Measurements from ENCODE around the gene CPTP. TPM values are rescaled to one million over a fixed set of nuclear protein-coding genes. Genes with fewer than 3 reads are reported as not detected.
"Not testable (repeated sequence)": the region's sequence is repeated elsewhere in the genome, so short reads cannot be mapped to it uniquely, and the experiment has no call there.

The CPTP gene
- total RNA-seq, 3 donors from 2014 or later (not counting 1 experiment from before 2014, with no cell fraction given) = 8.0 to 14.6 (median 12.3) TPM

DNA sequence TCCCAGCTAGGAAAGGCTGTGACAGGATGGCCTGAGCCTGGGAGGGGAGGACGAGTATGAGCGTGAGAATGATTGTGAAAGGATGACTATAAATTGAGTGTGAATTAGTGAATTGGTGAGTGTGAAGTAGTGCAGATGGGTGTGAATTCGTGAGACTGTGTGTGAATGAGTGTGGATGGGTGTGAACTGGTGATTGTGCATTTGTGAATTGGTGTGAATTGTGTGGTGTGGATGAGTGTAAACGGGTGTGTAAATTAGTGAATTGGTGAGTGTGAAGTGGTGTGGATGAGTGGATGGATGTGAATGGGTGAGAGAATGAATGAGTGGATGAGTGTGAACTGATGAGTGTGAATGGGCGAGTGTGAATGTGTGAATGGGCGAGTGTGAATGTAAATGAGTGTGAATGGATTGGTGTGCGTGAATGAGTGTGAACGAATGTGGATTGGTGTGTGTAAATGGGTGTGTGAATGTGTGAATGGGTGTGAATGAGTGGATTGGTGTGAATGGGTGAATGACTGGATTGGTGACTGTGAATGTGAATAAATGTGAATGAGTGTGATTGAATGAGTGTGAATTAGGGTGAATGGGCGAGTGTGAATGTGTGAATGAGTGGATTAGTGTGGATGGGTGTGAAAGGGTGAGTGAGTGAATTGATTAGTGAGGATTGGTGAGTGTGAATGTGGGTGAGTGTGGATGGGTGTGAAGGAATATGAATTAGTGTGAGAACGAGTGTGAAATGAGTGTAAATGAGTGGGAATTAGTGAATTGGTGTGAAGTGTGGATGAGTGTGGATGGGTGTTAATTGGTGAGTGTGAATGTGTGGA is 41.5 kb downstream of the CPTP start:
- TF ChIP-seq, protein P1, sequence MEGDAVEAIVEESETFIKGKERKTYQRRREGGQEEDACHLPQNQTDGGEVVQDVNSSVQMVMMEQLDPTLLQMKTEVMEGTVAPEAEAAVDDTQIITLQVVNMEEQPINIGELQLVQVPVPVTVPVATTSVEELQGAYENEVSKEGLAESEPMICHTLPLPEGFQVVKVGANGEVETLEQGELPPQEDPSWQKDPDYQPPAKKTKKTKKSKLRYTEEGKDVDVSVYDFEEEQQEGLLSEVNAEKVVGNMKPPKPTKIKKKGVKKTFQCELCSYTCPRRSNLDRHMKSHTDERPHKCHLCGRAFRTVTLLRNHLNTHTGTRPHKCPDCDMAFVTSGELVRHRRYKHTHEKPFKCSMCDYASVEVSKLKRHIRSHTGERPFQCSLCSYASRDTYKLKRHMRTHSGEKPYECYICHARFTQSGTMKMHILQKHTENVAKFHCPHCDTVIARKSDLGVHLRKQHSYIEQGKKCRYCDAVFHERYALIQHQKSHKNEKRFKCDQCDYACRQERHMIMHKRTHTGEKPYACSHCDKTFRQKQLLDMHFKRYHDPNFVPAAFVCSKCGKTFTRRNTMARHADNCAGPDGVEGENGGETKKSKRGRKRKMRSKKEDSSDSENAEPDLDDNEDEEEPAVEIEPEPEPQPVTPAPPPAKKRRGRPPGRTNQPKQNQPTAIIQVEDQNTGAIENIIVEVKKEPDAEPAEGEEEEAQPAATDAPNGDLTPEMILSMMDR (IDR thresholded peaks at IDR 0.05) = no peak
- WGBS (ENCODE audit: insufficient coverage) = 76% methylated on average over 10 of the region's 10 CpGs

DNA sequence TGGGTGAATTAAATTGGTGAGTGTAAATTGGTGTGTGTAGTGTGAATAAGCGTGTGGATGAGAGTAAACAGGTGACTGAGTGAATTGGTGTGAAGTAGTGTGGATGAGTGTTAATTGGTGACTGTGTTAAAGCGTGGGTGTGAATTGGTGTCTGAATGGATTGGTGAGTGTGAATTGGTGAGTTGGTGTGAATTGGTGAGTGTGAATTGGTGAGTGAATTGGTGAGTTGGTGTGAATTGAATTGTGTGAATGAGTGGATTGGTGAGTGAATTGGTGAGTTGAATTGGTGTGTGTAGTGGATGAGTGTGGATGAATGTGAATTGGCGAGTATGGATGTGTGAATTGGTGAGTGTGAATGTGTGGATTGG is 42.1 kb downstream of the CPTP start:
- 83% methylated on average over 2 of the region's 3 CpGs for whole genome bisulfite sequencing (ENCODE audit: insufficient coverage)

More for the DNA sequence above, 41.5 kb downstream of the CPTP start:
- H3K4me3 ChIP-seq (ENCODE audit: low read length) = no peak overlapping the region
- no peak overlapping the region for H3K27ac Mint-ChIP-seq
- DNase-seq (no peak), ATAC-seq (no peak)
- intact Hi-C loops (cut with micrococcal nuclease) = no loop called here
- no peaks in the 10 kb centered on the region for H3K36me3 Mint-ChIP-seq
- peaks cover under 1 to 1% of the 10 kb centered on the region in 2 donors for H3K27me3 Mint-ChIP-seq (ENCODE audit: low read depth in 2 of 2)
- H3K4me1 Mint-ChIP-seq = peaks cover 0 to 2% of the 10 kb centered on the region in 2 donors
- no peaks in the 10 kb centered on the region for H3K36me3 ChIP-seq (ENCODE audit: control insufficient read depth, insufficient read depth, low read length)
- no peaks in the 10 kb centered on the region for H3K9me3 ChIP-seq (ENCODE audit: control insufficient read depth, insufficient read depth, low read length)
- no peaks in the 10 kb centered on the region for H3K9me3 Mint-ChIP-seq
- no peak overlapping the region for H3K4me3 Mint-ChIP-seq
- no peaks in the 10 kb centered on the region for H3K27me3 ChIP-seq (ENCODE audit: control insufficient read depth, insufficient read depth, low read length)
- H3K27ac ChIP-seq (ENCODE audit: low read length) = no peak overlapping the region
- peaks cover 7% of the 10 kb centered on the region for H3K4me1 ChIP-seq (ENCODE audit: control insufficient read depth, insufficient read depth, low read length)

DNA sequence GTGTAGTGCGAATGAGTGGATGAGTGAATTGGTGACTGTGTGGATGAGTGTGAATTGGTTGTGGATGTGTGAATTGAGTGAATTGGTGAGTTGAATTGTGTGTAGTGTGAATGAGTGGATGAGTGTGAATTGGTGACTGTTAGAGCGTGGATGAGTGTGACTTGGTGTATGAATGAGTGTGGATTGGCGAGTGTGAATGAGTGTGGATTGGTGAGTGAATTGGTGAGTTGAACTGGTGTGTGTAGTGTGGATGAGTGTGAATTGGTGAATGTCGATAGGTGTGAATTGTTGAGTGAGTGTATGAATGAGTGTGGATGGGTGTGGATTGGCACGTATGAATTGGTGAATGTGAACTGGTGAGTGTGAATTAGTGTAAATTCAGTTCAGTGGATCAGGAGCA is 42.7 kb downstream of the CPTP start:
- Histone ChIP-seq H3K36me3 (ENCODE audit: control insufficient read depth, insufficient read depth, low read length) (no peaks in the 10 kb centered on the region), H3K27ac (ENCODE audit: low read length) (no peak overlapping the region), H3K4me3 (ENCODE audit: low read length) (no peak overlapping the region), H3K9me3 (ENCODE audit: control insufficient read depth, insufficient read depth, low read length) (no peaks in the 10 kb centered on the region), H3K27me3 (ENCODE audit: control insufficient read depth, insufficient read depth, low read length) (no peaks in the 10 kb centered on the region), H3K4me1 (ENCODE audit: control insufficient read depth, insufficient read depth, low read length) (peaks cover 19% of the 10 kb centered on the region)
- no peak overlapping the region for H3K4me3 Mint-ChIP-seq
- intact Hi-C loops (cut with micrococcal nuclease) = no loop called here
- DNase-seq (no peak), ATAC-seq (no peak)
- H3K27me3 Mint-ChIP-seq (ENCODE audit: low read depth in 2 of 2) = no peaks in the 10 kb centered on the region
- H3K9me3 Mint-ChIP-seq = no peaks in the 10 kb centered on the region
- no peaks in the 10 kb centered on the region for H3K36me3 Mint-ChIP-seq
- 93% methylated on average over 5 of the region's 5 CpGs for WGBS (ENCODE audit: insufficient coverage)
- H3K27ac Mint-ChIP-seq = no peak overlapping the region
- H3K4me1 Mint-ChIP-seq = peaks cover 4 to 11% of the 10 kb centered on the region in 2 donors
- TF ChIP-seq, protein P1 (IDR thresholded peaks at IDR 0.05) = no peak

More for the DNA sequence above, 42.1 kb downstream of the CPTP start:
- peaks cover 0 to 7% of the 10 kb centered on the region in 2 donors for H3K4me1 Mint-ChIP-seq
- TF ChIP-seq, protein P1 (IDR thresholded peaks at IDR 0.05) = no peak
- Histone ChIP-seq H3K4me1 (ENCODE audit: control insufficient read depth, insufficient read depth, low read length) (peaks cover 13% of the 10 kb centered on the region), H3K4me3 (ENCODE audit: low read length) (no peak overlapping the region), H3K27me3 (ENCODE audit: control insufficient read depth, insufficient read depth, low read length) (no peaks in the 10 kb centered on the region), H3K27ac (ENCODE audit: low read length) (no peak overlapping the region), H3K9me3 (ENCODE audit: control insufficient read depth, insufficient read depth, low read length) (no peaks in the 10 kb centered on the region), H3K36me3 (ENCODE audit: control insufficient read depth, insufficient read depth, low read length) (no peaks in the 10 kb centered on the region)
- no peaks in the 10 kb centered on the region for H3K36me3 Mint-ChIP-seq
- no peak overlapping the region for H3K4me3 Mint-ChIP-seq
- no peak for ATAC-seq
- intact Hi-C loops (cut with micrococcal nuclease) = no loop called here
- DNase-seq = no peak
- H3K9me3 Mint-ChIP-seq = no peaks in the 10 kb centered on the region
- H3K27me3 Mint-ChIP-seq (ENCODE audit: low read depth in 2 of 2) = no peaks in the 10 kb centered on the region
- H3K27ac Mint-ChIP-seq = no peak overlapping the region

DNA sequence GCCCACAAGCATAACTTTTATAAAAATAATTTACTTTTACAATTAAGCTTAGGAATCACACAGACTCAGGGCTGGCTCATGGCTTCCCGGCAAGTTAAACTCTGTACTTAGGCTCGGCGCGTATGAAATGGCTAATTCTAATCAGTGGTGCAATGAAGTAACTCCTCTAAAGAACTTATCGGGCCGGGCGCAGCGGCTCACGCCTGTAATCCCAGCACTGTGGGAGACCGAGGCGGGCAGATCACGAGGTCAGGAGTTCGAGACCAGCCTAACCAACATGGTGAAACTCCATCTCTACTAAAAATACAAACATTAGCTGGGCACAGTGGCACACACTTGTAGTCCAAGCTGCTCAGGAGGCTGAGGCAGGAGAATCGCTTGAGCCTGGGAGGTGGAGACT is 45.5 kb downstream of the CPTP start:
- H3K4me3 ChIP-seq (ENCODE audit: low read length); DNase-seq; H3K27me3 ChIP-seq (ENCODE audit: control insufficient read depth, insufficient read depth, low read length); H3K36me3 Mint-ChIP-seq; H3K4me3 Mint-ChIP-seq; H3K27me3 Mint-ChIP-seq (ENCODE audit: low read depth in 2 of 2); H3K9me3 Mint-ChIP-seq; ATAC-seq; H3K27ac ChIP-seq (ENCODE audit: low read length); H3K36me3 ChIP-seq (ENCODE audit: control insufficient read depth, insufficient read depth, low read length); intact Hi-C loops (cut with micrococcal nuclease); H3K9me3 ChIP-seq (ENCODE audit: control insufficient read depth, insufficient read depth, low read length); H3K27ac Mint-ChIP-seq: not testable (repeated sequence)
- H3K4me1 Mint-ChIP-seq = peaks cover 5 to 23% of the 10 kb centered on the region in 2 donors
- peaks cover 42% of the 10 kb centered on the region for H3K4me1 ChIP-seq (ENCODE audit: control insufficient read depth, insufficient read depth, low read length)
- WGBS (ENCODE audit: insufficient coverage) = 90% methylated on average over 14 of the region's 14 CpGs
